CD4-positive, alpha-beta T cell (primary cell): ENCODE measurements around the gene MICAL3. TPM values are rescaled to one million over a fixed set of nuclear protein-coding genes. Genes with fewer than 3 reads are reported as not detected.

Source experiments
- ATAC-seq: fragments of 200-7000 bp; cut with Tn5 transposase; one replicate; pipeline ENCODE4 v1.10.0; 2022; ENCODE audit warnings: mild to moderate bottlenecking; ENCODE audit not compliant: poor library complexity
- CTCF ChIA-PET: fragments of 350-600 bp; sonication (Branson Sonifier 250); formaldehyde crosslinking; loops from one replicate; lab custom pipeline; 2021; ENCODE audit warnings: antibody characterized with exemption, inconsistent platforms; lab: Charles Lee
- POLR2A ChIA-PET: fragments of 350-600 bp; sonication (Branson Sonifier 250); formaldehyde crosslinking; loops from one replicate; lab custom pipeline; 2021; ENCODE audit warnings: antibody characterized with exemption, inconsistent platforms; lab: Charles Lee
- DNase-seq, 14 experiments: peaks; one replicate each; pipeline ENCODE4 v3.0.0-alpha.2; 2013 to 2020; ENCODE audit warnings: mixed read lengths in 2 of 14
- H3K27ac ChIP-seq, 2 donors: one replicate each; pipeline versions ENCODE4 v1.5.1 to v1.7.0; 2013; ENCODE audit warnings: low read length in 2 of 2, low read depth in 1 of 2, mild to moderate bottlenecking in 1 of 2
- H3K27me3 ChIP-seq, 2 experiments: 1 replicate in 1 of 2; 2 replicates in 1 of 2; pipeline versions ENCODE4 v1.6.1 to v1.7.0; 2013; ENCODE audit warnings: low read length in 2 of 2, control low read depth in 1 of 2, mild to moderate bottlenecking in 1 of 2, moderate library complexity in 1 of 2; ENCODE audit not compliant: insufficient read depth in 2 of 2, control insufficient read depth in 1 of 2
- H3K36me3 ChIP-seq: one replicate; pipeline ENCODE4 v1.6.1; 2013; ENCODE audit warnings: low read length, control low read depth; ENCODE audit not compliant: insufficient read depth
- H3K4me1 ChIP-seq: one replicate; pipeline ENCODE4 v1.6.1; 2013; ENCODE audit warnings: low read length, control low read depth; ENCODE audit not compliant: insufficient read depth
- H3K4me3 ChIP-seq: one replicate; pipeline ENCODE4 v1.5.1; 2013; ENCODE audit warnings: mild to moderate bottlenecking, low read length, moderate library complexity
- H3K9me3 ChIP-seq, 2 experiments: 1 replicate in 1 of 2; 2 replicates in 1 of 2; pipeline versions ENCODE4 v1.6.1 to v1.7.0; 2013; ENCODE audit warnings: low read length in 2 of 2, mild to moderate bottlenecking in 2 of 2, control low read depth in 1 of 2, moderate library complexity in 1 of 2; ENCODE audit not compliant: control insufficient read depth in 1 of 2, insufficient read depth in 1 of 2
- H3K27ac Mint-ChIP-seq: one replicate; pipeline ENCODE4 v1.8.0; 2020; ENCODE audit warnings: mixed read lengths
- H3K27me3 Mint-ChIP-seq: one replicate; pipeline ENCODE4 v1.8.0; 2021; ENCODE audit warnings: mixed read lengths
- H3K36me3 Mint-ChIP-seq: one replicate; pipeline ENCODE4 v1.8.0; 2021; ENCODE audit warnings: low read depth, mixed read lengths
- H3K4me1 Mint-ChIP-seq: one replicate; pipeline ENCODE4 v1.8.0; 2021; ENCODE audit warnings: low read depth, mixed read lengths
- H3K4me3 Mint-ChIP-seq: one replicate; pipeline ENCODE4 v1.8.0; 2020; ENCODE audit warnings: mild to moderate bottlenecking, mixed read lengths
- H3K9me3 Mint-ChIP-seq: one replicate; pipeline ENCODE4 v1.8.0; 2020; ENCODE audit warnings: mixed read lengths
- CTCF ChIP-seq: fragments of 200-600 bp; IDR thresholded peaks from one replicate; pipeline ENCODE4 v1.8.0; 2022; ENCODE audit warnings: antibody characterized with exemption, mild to moderate bottlenecking
- intact Hi-C, 2 experiments: fragments of 100-400 bp; cut with DNase I in 1 of 2; cut with micrococcal nuclease in 1 of 2; formaldehyde crosslinking; loops; one replicate each; pipeline versions ENCODE4 v1.15.1 to v1.9.0; 2023 to 2025; cut with DNase I, micrococcal nuclease
- total RNA-seq, 174 experiments: library from RNA in 2 of 174; stranded (reverse) in 2 of 174; gene quantifications; one replicate each; pipeline ENCODE4 v1.2.3 and lab custom pipeline; 2021 to 2026

Gene MICAL3
- total RNA-seq, 2 experiments from 2014 or later: 9.4 to 9.9 TPM

GRCh38 chr22:17853073-17853472, 171.3 kb downstream of the MICAL3 start:
- ATAC-seq (no peak), DNase-seq (no peak)
- no peaks in the 10 kb centered on the region for H3K4me1 Mint-ChIP-seq
- Histone ChIP-seq H3K4me1 (no peaks in the 10 kb centered on the region), H3K4me3 (no peak overlapping the region), H3K27ac (no peak overlapping the region), H3K36me3 (no peaks in the 10 kb centered on the region), H3K27me3 (no peaks in the 10 kb centered on the region), H3K9me3 (no peaks in the 10 kb centered on the region)
- H3K27ac Mint-ChIP-seq: no peak overlapping the region
- no peak for TF ChIP-seq CTCF
- H3K9me3 Mint-ChIP-seq: no peaks in the 10 kb centered on the region
- H3K4me3 Mint-ChIP-seq: no peak overlapping the region
- H3K27me3 Mint-ChIP-seq: no peaks in the 10 kb centered on the region
- intact Hi-C loops: no loop called here
- no peaks in the 10 kb centered on the region for H3K36me3 Mint-ChIP-seq
- POLR2A ChIA-PET: no interaction called here
- CTCF ChIA-PET: no interaction called here

GRCh38 chr22:17851759-17852158, 172.6 kb downstream of the MICAL3 start:
- H3K27ac Mint-ChIP-seq: no peak overlapping the region
- no peaks in the 10 kb centered on the region for H3K4me1 ChIP-seq
- no peak overlapping the region for H3K27ac ChIP-seq
- POLR2A ChIA-PET: no interaction called here
- ATAC-seq (no peak), DNase-seq (no peak)
- H3K27me3 Mint-ChIP-seq: no peaks in the 10 kb centered on the region
- no peaks in the 10 kb centered on the region for H3K4me1 Mint-ChIP-seq
- H3K36me3 Mint-ChIP-seq: no peaks in the 10 kb centered on the region
- no peaks in the 10 kb centered on the region for H3K9me3 Mint-ChIP-seq
- no peak overlapping the region for H3K4me3 Mint-ChIP-seq
- CTCF ChIA-PET: no interaction called here
- no peaks in the 10 kb centered on the region for H3K36me3 ChIP-seq
- TF ChIP-seq CTCF: no peak
- no peaks in the 10 kb centered on the region for H3K9me3 ChIP-seq
- intact Hi-C loops: no loop called here
- H3K4me3 ChIP-seq: no peak overlapping the region
- H3K27me3 ChIP-seq: no peaks in the 10 kb centered on the region

GRCh38 chr22:17847360-17848078, 176.8 kb downstream of the MICAL3 start:
- H3K4me3 ChIP-seq: no peak overlapping the region
- ChIA-PET CTCF (no interaction called here), POLR2A (no interaction called here)
- no peaks in the 10 kb centered on the region for H3K9me3 ChIP-seq
- H3K4me1 ChIP-seq: peaks cover 2% of the 10 kb centered on the region
- H3K36me3 ChIP-seq: peaks cover 2% of the 10 kb centered on the region
- no peaks in the 10 kb centered on the region for H3K36me3 Mint-ChIP-seq
- no peaks in the 10 kb centered on the region for H3K27me3 ChIP-seq
- H3K9me3 Mint-ChIP-seq: no peaks in the 10 kb centered on the region
- TF ChIP-seq CTCF: no peak
- no peak overlapping the region for H3K27ac Mint-ChIP-seq
- H3K27ac ChIP-seq: no peak overlapping the region
- intact Hi-C loops: no loop called here
- no peak for ATAC-seq
- DNase-seq: no peak
- H3K27me3 Mint-ChIP-seq: no peaks in the 10 kb centered on the region
- H3K4me1 Mint-ChIP-seq: no peaks in the 10 kb centered on the region
- no peak overlapping the region for H3K4me3 Mint-ChIP-seq
